CD14-positive monocyte (primary cell): Measurements from ENCODE around the gene XKR7. TPM values are rescaled to one million over a fixed set of nuclear protein-coding genes. Genes with fewer than 3 reads are reported as not detected.

ENCODE experiments used
- DNase-seq, 3 donors: peaks; one replicate each; pipeline ENCODE4 v3.0.0-alpha.2; 2011 to 2022
- H2AFZ ChIP-seq: 2 replicates; pipeline ENCODE4 v1.6.0; 2012; ENCODE audit warnings: mild to moderate bottlenecking, low read depth, low read length, inconsistent platforms; ENCODE audit not compliant: insufficient read depth, poor library complexity, severe bottlenecking
- H3K27ac ChIP-seq, 2 donors: 1 replicate in 1 of 2; 2 replicates in 1 of 2; pipeline ENCODE4 v1.5.1; 2012 to 2013; ENCODE audit warnings: low read length in 2 of 2, control low read depth in 1 of 2, inconsistent platforms in 1 of 2, low read depth in 1 of 2, mild to moderate bottlenecking in 1 of 2
- H3K27me3 ChIP-seq, 2 donors: one replicate each; pipeline versions ENCODE4 v1.6.0 to v1.6.1; 2011 to 2013; ENCODE audit warnings: low read length in 2 of 2; ENCODE audit not compliant: control insufficient read depth in 2 of 2, insufficient read depth in 2 of 2
- H3K36me3 ChIP-seq, 2 donors: replicated peaks in 1 of 2; 1 replicate in 1 of 2; 2 replicates in 1 of 2; pipeline versions ENCODE4 v1.5.1 to v1.6.1; 2012 to 2013; ENCODE audit warnings: low read length in 2 of 2, control low read depth in 1 of 2, inconsistent platforms in 1 of 2, mild to moderate bottlenecking in 1 of 2; ENCODE audit not compliant: insufficient read depth in 2 of 2, control insufficient read depth in 1 of 2
- H3K4me1 ChIP-seq, 2 donors: 1 replicate in 1 of 2; 2 replicates in 1 of 2; pipeline versions ENCODE4 v1.5.1 to v1.6.1; 2012 to 2013; ENCODE audit warnings: low read length in 2 of 2, control low read depth in 1 of 2, inconsistent platforms in 1 of 2, mild to moderate bottlenecking in 1 of 2, moderate library complexity in 1 of 2; ENCODE audit not compliant: insufficient read depth in 2 of 2, control insufficient read depth in 1 of 2
- H3K4me2 ChIP-seq: replicated peaks from 2 replicates; pipeline ENCODE3; 2012; ENCODE audit warnings: low read length, moderate library complexity, mild to moderate bottlenecking; ENCODE audit not compliant: poor library complexity, severe bottlenecking; ENCODE audit errors: extremely low read depth
- H3K4me3 ChIP-seq, 3 experiments: fragments of 200-600 bp in 1 of 3; sonication (generic) in 1 of 3; replicated peaks in 1 of 3; 1 replicate in 2 of 3; 2 replicates in 1 of 3; pipeline ENCODE4 v1.5.1; 2011 to 2013; ENCODE audit warnings: low read length in 3 of 3, mild to moderate bottlenecking in 3 of 3, control low read depth in 2 of 3, low read depth in 2 of 3, inconsistent platforms in 1 of 3, moderate library complexity in 1 of 3
- H3K79me2 ChIP-seq: 2 replicates; pipeline ENCODE4 v1.6.0; 2012; ENCODE audit warnings: mild to moderate bottlenecking, control low read depth, inconsistent platforms, low read length, moderate library complexity; ENCODE audit not compliant: insufficient read depth
- H3K9ac ChIP-seq: 2 replicates; pipeline ENCODE4 v1.6.0; 2017; ENCODE audit warnings: low read length, mild to moderate bottlenecking; ENCODE audit not compliant: insufficient read depth, poor library complexity, severe bottlenecking
- H3K9me3 ChIP-seq, 2 donors: replicated peaks in 1 of 2; 1 replicate in 1 of 2; 2 replicates in 1 of 2; pipeline versions ENCODE4 v1.5.1 to v1.6.1; 2012 to 2013; ENCODE audit warnings: low read length in 2 of 2, control low read depth in 1 of 2; ENCODE audit not compliant: control insufficient read depth in 1 of 2, insufficient read depth in 1 of 2
- H4K20me1 ChIP-seq: 2 replicates; pipeline ENCODE4 v1.6.0; 2012; ENCODE audit warnings: mild to moderate bottlenecking, low read length, control low read depth, moderate library complexity; ENCODE audit not compliant: insufficient read depth
- H3K27ac Mint-ChIP-seq, 7 donors: one replicate each; pipeline ENCODE4 v1.8.0; 2020; ENCODE audit warnings: mild to moderate bottlenecking in 7 of 7, mixed read lengths in 7 of 7, moderate library complexity in 6 of 7, inconsistent platforms in 2 of 7
- H3K27me3 Mint-ChIP-seq, 3 donors: one replicate each; pipeline ENCODE4 v1.8.0; 2021 to 2022; ENCODE audit warnings: low read depth in 3 of 3, mild to moderate bottlenecking in 3 of 3, mixed read lengths in 3 of 3, moderate library complexity in 3 of 3, inconsistent platforms in 1 of 3
- H3K36me3 Mint-ChIP-seq, 2 donors: one replicate each; pipeline ENCODE4 v1.8.0; 2020; ENCODE audit warnings: mixed read lengths in 2 of 2, inconsistent platforms in 1 of 2, mild to moderate bottlenecking in 1 of 2
- H3K4me1 Mint-ChIP-seq: one replicate; pipeline ENCODE4 v1.8.0; 2020; ENCODE audit warnings: mild to moderate bottlenecking, mixed read lengths
- H3K4me3 Mint-ChIP-seq, 2 donors: one replicate each; pipeline ENCODE4 v1.8.0; 2020; ENCODE audit warnings: mild to moderate bottlenecking in 2 of 2, mixed read lengths in 2 of 2, moderate library complexity in 1 of 2
- H3K9me3 Mint-ChIP-seq, 7 donors: one replicate each; pipeline ENCODE4 v1.8.0; 2020 to 2022; ENCODE audit warnings: mixed read lengths in 7 of 7, mild to moderate bottlenecking in 6 of 7, moderate library complexity in 6 of 7, inconsistent platforms in 2 of 7
- WGBS: methylation state at CpG from one replicate; pipeline ENCODE4 v1.1.5; 2013; ENCODE audit warnings: missing lambda C conversion rate; ENCODE audit not compliant: insufficient coverage; 5-methylcytosine and 5-hydroxymethylcytosine counted together
- intact Hi-C, 2 donors: fragments of 100-400 bp; cut with micrococcal nuclease; formaldehyde crosslinking; loops; one replicate each; pipeline versions ENCODE4 v1.15.0 to v1.15.1; 2023
- polyA plus RNA-seq, 3 donors: library from polyadenylated mRNA; depleted of rRNA in 1 of 3; unstranded in 2 of 3; stranded (reverse) in 1 of 3; fragments of 300-500 nt in 2 of 3; fragments of >200 nt in 1 of 3; fragmentation: Illumina TruSeq in 2 of 3; gene quantifications; 1 replicate in 2 of 3; 2 replicates in 1 of 3; pipeline ENCODE4 v1.2.3, GENCODE V29; 2012 to 2021
- TF ChIP-seq, protein P1 (sequence below): fragments of 200-600 bp; IDR thresholded peaks from one replicate; pipeline ENCODE4 v1.8.0; 2022; ENCODE audit warnings: antibody characterized with exemption, mild to moderate bottlenecking

Gene XKR7
- polyA plus RNA-seq, 3 donors = 0.02 to 0.43 TPM; not detected in 1

GRCh38 chr20:31945319-31945718, 22.6 kb upstream of the XKR7 start:
- H3K27me3 ChIP-seq = no peaks in the 10 kb centered on the region
- Mint-ChIP-seq H3K27me3 (peaks cover 0 to 2% (median 0%) of the 10 kb centered on the region in 3 donors), H3K27ac (no peak overlapping the region), H3K36me3 (peaks cover 71 to 80% of the 10 kb centered on the region in 2 donors), H3K4me1 (peaks cover 5% of the 10 kb centered on the region), H3K4me3 (no peak overlapping the region), H3K9me3 (peaks cover 0 to 5% (median 3%) of the 10 kb centered on the region in 7 donors)
- H3K9me3 ChIP-seq = peaks cover 7% of the 10 kb centered on the region in 2 donors
- H3K27ac ChIP-seq = no peak overlapping the region
- peaks cover 20% of the 10 kb centered on the region for H4K20me1 ChIP-seq
- H3K4me1 ChIP-seq = peaks cover 0 to under 1% of the 10 kb centered on the region in 2 donors
- intact Hi-C loops = no loop called here
- H3K9ac ChIP-seq = no peak overlapping the region
- no peak overlapping the region for H3K4me2 ChIP-seq
- H2AFZ ChIP-seq = no peak overlapping the region
- DNase-seq = no peak
- peaks cover 5% of the 10 kb centered on the region for H3K79me2 ChIP-seq
- H3K36me3 ChIP-seq = peaks cover 55 to 79% of the 10 kb centered on the region in 2 donors
- 94% methylated on average over 4 of the region's 4 CpGs for WGBS
- H3K4me3 ChIP-seq = no peak overlapping the region
- TF ChIP-seq, protein P1, sequence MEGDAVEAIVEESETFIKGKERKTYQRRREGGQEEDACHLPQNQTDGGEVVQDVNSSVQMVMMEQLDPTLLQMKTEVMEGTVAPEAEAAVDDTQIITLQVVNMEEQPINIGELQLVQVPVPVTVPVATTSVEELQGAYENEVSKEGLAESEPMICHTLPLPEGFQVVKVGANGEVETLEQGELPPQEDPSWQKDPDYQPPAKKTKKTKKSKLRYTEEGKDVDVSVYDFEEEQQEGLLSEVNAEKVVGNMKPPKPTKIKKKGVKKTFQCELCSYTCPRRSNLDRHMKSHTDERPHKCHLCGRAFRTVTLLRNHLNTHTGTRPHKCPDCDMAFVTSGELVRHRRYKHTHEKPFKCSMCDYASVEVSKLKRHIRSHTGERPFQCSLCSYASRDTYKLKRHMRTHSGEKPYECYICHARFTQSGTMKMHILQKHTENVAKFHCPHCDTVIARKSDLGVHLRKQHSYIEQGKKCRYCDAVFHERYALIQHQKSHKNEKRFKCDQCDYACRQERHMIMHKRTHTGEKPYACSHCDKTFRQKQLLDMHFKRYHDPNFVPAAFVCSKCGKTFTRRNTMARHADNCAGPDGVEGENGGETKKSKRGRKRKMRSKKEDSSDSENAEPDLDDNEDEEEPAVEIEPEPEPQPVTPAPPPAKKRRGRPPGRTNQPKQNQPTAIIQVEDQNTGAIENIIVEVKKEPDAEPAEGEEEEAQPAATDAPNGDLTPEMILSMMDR = no peak

- peaks cover 3 to 5% of the 10 kb centered on the region in 2 donors for H3K4me1 ChIP-seq
- intact Hi-C loops = no loop called here
- peaks cover 0 to 5% (median 3%) of the 10 kb centered on the region in 7 donors for H3K9me3 Mint-ChIP-seq
- H2AFZ ChIP-seq = no peak overlapping the region
- no peak overlapping the region for H3K4me2 ChIP-seq
- TF ChIP-seq, protein P1 = no peak
- peaks cover 7% of the 10 kb centered on the region for H3K4me1 Mint-ChIP-seq
- whole genome bisulfite sequencing = 97% methylated on average over 6 of the region's 6 CpGs
- H3K79me2 ChIP-seq = peaks cover 10% of the 10 kb centered on the region
- no peak overlapping the region for H3K27ac ChIP-seq
- peaks cover 0 to 2% (median 0%) of the 10 kb centered on the region in 3 donors for H3K27me3 Mint-ChIP-seq
- no peaks in the 10 kb centered on the region for H3K27me3 ChIP-seq
- no peak for DNase-seq
- peak overlapping the region in 1 of 7 donors; percentile 27 for H3K27ac Mint-ChIP-seq
- H3K4me3 Mint-ChIP-seq = no peak overlapping the region
- peaks cover 55 to 79% of the 10 kb centered on the region in 2 donors for H3K36me3 ChIP-seq
- peaks cover 69 to 80% of the 10 kb centered on the region in 2 donors for H3K36me3 Mint-ChIP-seq
- no peak overlapping the region for H3K9ac ChIP-seq
- peaks cover 7% of the 10 kb centered on the region in 2 donors for H3K9me3 ChIP-seq
- peaks cover 25% of the 10 kb centered on the region for H4K20me1 ChIP-seq
- H3K4me3 ChIP-seq = no peak overlapping the region
These were observed 22.2 kb upstream of the XKR7 start for GRCh38 chr20:31945785-31946184.
